SH-SY5Y (cell line): ENCODE measurements around the gene NBEAL2.

Source experiments
- GATA2 ChIP-seq: IDR thresholded peaks from 2 replicates; pipeline ENCODE4 v1.6.1; 2011; ENCODE audit warnings: mild to moderate bottlenecking, low read depth, low read length
- GATA3 ChIP-seq: IDR thresholded peaks from 2 replicates; pipeline ENCODE4 v1.6.1; 2011; ENCODE audit warnings: low read depth, mild to moderate bottlenecking, low read length, moderate library complexity

NBEAL2 gene

GRCh38 chr3:47012342-47013230 lies 33.1 kb downstream of the NBEAL2 start:
- TF ChIP-seq GATA2, result no peak
- TF ChIP-seq GATA3, result no peak

DNA sequence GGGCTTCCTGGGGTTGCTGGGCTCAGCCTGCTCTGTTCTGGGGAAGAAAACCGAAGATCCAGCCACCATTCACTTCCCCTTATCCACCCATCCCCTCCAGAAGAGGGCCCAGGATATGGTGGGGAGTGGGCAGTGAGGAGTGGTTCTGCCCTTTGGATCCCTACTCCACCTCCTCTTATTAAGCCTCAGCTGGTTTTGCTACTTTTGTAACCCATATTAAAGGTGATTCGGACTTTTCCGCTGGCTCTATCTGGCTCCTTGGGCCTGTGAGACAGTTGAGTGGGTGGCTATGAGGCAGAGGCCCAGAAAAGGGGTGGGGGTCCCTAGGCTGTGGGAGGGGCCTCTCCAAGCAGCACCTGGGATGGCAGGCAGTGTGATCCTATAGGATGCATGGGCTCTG lies 33.8 kb downstream of the NBEAL2 start:
- TF ChIP-seq GATA3, result no peak
- no peak for TF ChIP-seq GATA2

DNA sequence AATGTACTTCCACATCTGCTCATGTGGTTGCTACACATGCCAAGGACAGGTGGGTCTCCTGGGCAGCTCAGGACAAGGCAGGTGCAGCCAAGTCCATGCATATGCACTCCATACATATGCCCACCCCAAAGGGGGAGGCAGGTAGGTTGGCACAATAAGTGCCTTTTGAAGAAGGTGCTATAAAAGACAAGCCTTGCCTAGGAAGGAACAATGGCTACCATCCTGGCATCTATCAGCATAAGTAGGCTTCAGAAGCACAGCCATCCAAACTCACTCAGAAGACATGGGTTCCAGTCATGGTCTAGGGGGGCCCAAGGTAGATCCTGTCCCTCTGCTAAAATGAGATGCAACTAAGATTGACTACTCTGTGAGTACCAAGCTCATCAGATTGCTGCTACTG lies 34.6 kb downstream of the NBEAL2 start:
- TF ChIP-seq GATA3, result no peak
- TF ChIP-seq GATA2, result no peak

DNA sequence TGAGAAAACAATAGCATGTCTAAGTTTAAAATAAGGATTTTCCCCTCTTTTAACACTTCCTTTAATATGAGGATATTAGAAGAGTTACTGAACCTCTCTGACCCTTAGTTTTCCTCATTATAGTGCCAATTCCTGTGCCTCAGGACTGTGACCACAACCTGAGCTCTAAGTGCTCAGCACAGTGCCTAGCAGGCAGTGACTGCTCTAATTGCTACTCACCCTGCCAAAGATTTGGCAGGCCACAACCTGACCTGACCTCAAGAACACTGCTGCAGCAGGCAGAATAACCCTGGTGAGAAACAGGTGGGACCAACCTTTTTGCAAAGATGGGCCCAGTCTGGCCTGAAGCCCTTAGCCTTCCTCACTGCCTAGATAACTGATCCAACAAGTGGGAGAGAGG lies 35.7 kb downstream of the NBEAL2 start:
- no peak for TF ChIP-seq GATA3
- no peak for TF ChIP-seq GATA2

GRCh38 chr3:47016086-47016933 lies 36.8 kb downstream of the NBEAL2 start:
- TF ChIP-seq GATA2 (no peak), GATA3 (no peak)

- no peak for TF ChIP-seq GATA3
- no peak for TF ChIP-seq GATA2
Observed at GRCh38 chr3:47016934-47017435, 37.5 kb downstream of the NBEAL2 start.

DNA sequence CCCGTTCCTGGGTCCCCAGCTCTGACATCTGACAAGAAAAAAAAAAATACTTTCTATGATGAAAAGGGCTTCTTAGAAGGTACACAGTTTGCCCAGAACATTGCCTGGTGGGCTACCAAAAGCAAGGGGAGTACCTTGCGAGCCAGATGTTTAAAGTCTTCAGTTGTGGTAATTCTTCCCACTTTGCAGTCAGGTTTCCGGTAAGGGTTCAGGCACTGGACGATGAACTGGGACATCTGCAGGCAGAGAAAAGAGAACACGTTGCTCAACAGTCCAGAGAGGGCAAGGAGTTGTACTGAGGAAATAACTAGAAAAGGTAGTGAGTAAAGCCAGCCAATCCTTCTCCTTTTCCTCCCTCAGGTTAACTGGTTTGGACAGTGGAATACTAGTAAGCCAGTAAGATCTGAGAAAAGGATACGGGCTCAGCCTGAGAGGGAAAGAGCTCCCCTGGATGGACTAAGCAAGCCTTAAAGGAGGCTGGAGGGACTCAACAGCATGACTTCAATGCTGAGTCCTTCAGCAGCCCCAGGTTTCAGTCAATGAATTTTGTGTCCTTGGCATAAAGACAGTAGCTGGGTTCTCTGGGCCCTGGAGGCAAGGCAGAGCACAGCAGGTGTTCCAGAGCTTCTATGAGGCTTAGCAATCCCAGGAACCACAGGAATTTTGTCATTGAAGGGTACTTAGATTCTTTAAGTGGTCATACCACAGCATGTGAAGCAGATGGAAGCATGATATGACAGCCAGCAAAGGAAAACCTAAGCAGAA lies 38.2 kb downstream of the NBEAL2 start:
- TF ChIP-seq GATA2 (no peak), GATA3 (no peak)

GRCh38 chr3:47018269-47018611 lies 38.8 kb downstream of the NBEAL2 start:
- no peak for TF ChIP-seq GATA3
- TF ChIP-seq GATA2, result no peak

GRCh38 chr3:47019201-47019600 lies 39.7 kb downstream of the NBEAL2 start:
- TF ChIP-seq GATA3, result no peak
- no peak for TF ChIP-seq GATA2

- TF ChIP-seq GATA2, result no peak
- TF ChIP-seq GATA3, result no peak
Observed at GRCh38 chr3:47020311-47020710, 40.8 kb downstream of the NBEAL2 start.

- TF ChIP-seq GATA2 (no peak), GATA3 (no peak)
Observed at GRCh38 chr3:47022641-47023071, 43.2 kb downstream of the NBEAL2 start.

GRCh38 chr3:47024932-47025331 lies 45.5 kb downstream of the NBEAL2 start:
- TF ChIP-seq GATA3 (no peak), GATA2 (no peak)

DNA sequence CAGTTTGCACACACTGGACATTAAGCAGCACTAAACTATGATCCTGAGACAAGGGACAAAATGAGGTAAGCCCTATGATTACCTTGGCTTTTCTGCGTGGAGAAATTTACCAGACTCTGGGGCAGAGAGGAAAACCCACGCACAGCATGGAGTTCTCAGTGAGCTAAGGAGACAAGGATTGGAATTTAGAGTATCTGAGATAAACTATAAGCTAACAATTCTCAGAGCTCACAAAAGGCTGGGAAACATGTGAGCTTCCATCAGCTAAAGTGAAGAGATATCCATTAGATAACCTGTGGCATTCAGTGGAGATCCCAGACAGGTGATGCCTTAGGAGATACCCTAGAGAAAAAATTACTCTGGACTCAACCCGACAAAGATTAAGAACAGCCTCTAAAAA lies 48.7 kb downstream of the NBEAL2 start:
- TF ChIP-seq GATA3 (no peak), GATA2 (no peak)

GRCh38 chr3:47028667-47029066 lies 49.2 kb downstream of the NBEAL2 start:
- no peak for TF ChIP-seq GATA2
- TF ChIP-seq GATA3, result no peak
